HFF-Myc (cell line): ENCODE results near the gene MINDY2.
"Not testable (repeated sequence)": the region's sequence is repeated elsewhere in the genome, so short reads cannot be mapped to it uniquely, and the experiment has no call there.

ENCODE experiments used
- DNase-seq: peaks from one replicate; pipeline ENCODE4 v3.0.0-alpha.2; 2011; ENCODE audit warnings: low read depth; ENCODE audit errors: extremely low read depth
- H3K4me3 ChIP-seq: replicated peaks from 2 replicates; pipeline ENCODE4 v1.5.1; 2011; ENCODE audit warnings: low read depth, mild to moderate bottlenecking, control low read depth, low read length
- TF ChIP-seq, protein P1 (sequence below): IDR thresholded peaks from 2 replicates; pipeline ENCODE4 v1.5.1; 2012; ENCODE audit warnings: mild to moderate bottlenecking, low read depth, low read length, control low read depth; ENCODE audit errors: missing control alignments

The MINDY2 gene

DNA sequence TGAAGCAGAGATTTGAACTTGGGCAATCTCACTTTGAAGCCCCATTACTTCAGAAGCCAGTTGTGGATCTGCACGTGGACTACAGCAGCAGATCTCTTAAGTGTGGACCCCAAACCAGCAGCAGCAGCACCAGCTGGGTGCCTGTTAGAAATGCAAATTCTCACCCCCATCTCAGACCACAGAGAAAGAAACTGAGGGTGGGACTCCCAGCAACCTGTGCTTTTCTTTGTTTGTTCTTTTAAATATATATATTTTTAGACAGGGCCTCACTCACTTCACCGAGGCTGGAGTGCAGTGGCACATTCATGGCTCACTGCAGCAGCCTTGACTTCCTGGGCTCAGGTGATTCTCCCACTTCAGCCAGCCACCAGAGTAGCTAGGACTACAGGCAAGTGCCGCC lies 109.2 kb downstream of the MINDY2 start:
- TF ChIP-seq, protein P1, sequence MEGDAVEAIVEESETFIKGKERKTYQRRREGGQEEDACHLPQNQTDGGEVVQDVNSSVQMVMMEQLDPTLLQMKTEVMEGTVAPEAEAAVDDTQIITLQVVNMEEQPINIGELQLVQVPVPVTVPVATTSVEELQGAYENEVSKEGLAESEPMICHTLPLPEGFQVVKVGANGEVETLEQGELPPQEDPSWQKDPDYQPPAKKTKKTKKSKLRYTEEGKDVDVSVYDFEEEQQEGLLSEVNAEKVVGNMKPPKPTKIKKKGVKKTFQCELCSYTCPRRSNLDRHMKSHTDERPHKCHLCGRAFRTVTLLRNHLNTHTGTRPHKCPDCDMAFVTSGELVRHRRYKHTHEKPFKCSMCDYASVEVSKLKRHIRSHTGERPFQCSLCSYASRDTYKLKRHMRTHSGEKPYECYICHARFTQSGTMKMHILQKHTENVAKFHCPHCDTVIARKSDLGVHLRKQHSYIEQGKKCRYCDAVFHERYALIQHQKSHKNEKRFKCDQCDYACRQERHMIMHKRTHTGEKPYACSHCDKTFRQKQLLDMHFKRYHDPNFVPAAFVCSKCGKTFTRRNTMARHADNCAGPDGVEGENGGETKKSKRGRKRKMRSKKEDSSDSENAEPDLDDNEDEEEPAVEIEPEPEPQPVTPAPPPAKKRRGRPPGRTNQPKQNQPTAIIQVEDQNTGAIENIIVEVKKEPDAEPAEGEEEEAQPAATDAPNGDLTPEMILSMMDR = no peak
- no peak for DNase-seq

DNA sequence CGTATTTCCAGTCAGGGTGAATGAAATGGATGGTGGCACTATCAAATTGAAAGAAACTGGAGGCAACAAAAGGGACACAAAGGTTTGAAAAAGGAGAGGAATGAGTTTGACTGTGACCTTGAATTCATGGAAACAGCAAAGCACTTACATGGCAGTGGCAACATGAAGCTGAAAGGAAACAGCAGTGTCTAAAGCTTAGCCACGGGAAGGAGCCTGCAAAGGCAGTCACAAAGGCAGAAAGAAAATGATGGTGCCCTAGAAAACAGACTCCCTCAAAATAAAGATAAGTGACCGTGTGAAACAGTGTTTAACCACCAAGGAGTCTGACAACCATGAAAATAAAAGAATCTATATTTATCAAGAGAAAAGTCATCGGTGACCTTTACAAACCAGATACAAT lies 111.1 kb downstream of the MINDY2 start:
- DNase-seq = no peak
- TF ChIP-seq, protein P1 = no peak
- no peak overlapping the region for H3K4me3 ChIP-seq

More for the DNA sequence above, 109.2 kb downstream of the MINDY2 start:
- H3K4me3 ChIP-seq = no peak overlapping the region

DNA sequence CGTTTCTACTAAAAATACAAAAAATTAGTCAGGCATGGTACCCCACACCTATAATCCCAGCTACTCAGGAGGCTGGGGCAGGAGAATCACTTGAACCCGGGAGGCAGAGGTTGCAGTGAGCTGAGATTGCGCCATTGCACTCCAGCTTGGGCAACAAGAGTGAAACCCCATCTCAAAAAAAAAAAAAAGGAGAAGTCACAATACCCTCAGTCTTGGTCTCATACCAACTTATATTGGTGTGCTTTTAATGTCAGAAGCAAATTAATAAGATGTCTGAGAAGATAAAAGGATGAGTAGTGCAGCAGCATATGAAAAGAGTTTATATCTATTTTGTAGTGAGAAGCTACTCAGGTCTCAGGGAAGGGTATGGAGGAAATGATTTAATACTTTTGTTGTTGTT lies 112.8 kb downstream of the MINDY2 start:
- not testable (repeated sequence) for DNase-seq, H3K4me3 ChIP-seq

DNA sequence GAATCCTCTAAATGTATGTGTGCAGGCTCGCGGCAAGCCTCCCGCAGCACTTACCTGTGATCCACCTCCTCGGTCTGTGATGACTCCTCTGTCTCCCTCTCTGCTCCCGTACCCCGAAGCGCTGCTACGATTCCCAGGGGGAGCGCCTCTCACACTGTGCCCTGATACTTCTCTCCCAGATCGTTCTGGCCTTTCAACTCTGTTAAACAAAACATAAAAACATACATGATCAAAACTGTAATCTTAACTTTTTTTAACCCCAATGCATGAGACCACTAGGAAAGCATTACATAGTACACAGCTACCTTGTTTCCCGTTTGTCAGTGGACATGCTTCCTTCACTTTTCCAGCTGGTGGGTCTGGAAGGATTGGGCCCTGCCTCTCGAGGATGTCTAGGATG lies 115.8 kb downstream of the MINDY2 start:
- H3K4me3 ChIP-seq = no peak overlapping the region
- TF ChIP-seq, protein P1 = no peak
- no peak for DNase-seq

DNA sequence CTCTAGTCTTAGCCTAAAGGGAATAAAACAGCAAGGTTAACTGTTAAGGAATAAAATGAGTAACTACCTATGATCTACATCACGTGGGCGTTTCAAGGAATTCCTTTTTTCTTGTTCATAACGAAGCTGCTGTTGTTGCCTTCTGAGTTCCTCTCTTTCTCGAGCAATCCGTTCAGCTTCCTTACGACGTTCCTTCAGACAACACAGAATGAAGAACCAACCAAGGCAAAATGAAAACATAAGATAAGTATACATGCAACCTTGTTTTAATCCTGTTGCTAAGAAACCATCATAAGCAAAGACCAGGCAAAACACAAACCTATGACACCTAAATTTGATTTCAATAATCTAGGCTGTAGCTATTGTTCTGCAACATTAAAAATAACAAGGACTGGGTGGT lies 118.3 kb downstream of the MINDY2 start:
- DNase-seq = no peak
- no peak overlapping the region for H3K4me3 ChIP-seq
- TF ChIP-seq, protein P1 = no peak

DNA sequence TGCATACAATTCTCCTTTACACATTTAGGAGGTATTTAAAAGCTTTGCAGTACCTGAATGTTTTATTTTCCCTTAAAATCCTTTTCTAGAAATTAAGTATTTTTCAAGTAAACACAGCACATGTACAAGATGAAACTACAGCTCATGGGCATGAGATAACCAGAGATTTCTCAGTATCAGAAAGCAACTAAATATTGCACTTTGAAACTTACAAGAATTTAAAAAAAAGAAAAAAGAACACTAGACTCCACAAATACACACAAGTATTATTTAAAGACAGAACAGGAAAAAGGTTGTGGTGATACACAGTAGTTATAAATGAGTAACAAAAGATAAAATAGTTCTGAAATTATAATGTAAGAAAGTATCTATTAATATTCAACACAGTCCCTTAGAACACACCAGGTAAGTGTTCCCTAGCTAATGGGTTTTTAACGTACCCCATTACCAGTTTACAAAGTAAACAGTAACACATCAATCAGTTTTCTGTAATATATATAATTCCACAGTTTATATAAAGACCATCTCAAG lies 127.1 kb downstream of the MINDY2 start:
- TF ChIP-seq, protein P1 = no peak
- H3K4me3 ChIP-seq = no peak overlapping the region
- DNase-seq = no peak

DNA sequence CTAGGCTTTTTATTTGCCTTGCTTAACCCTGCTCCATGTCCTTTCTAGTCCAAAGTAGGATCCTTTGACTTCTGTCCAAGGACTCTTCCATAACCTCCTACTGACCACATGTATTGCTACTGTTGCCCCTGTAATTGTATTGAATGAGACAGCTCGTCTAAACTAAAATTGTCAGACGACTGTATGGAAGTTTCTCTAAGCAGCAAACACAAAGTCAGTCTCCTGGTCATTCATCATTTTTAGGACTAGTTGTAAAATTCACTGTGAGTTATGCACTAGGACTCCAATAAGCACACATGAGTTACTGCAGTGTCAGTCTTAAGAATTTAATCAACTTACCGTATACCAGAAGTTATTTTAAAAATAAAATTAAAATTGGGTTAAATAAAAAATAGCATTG lies 129.5 kb downstream of the MINDY2 start:
- no peak overlapping the region for H3K4me3 ChIP-seq
- TF ChIP-seq, protein P1 = no peak
- no peak for DNase-seq
